Activated CD4-positive, alpha-beta T cell treated with anti-CD3 and anti-CD28 coated beads, Interleukin-2, amount 50 U/mL, for 48 hours (primary cell): Measurements from ENCODE around the gene SLITRK1.

Experiments
- DNase-seq, 2 experiments: peaks; one replicate each; pipeline ENCODE4 v3.0.0-alpha.2; 2020

The SLITRK1 gene

DNA sequence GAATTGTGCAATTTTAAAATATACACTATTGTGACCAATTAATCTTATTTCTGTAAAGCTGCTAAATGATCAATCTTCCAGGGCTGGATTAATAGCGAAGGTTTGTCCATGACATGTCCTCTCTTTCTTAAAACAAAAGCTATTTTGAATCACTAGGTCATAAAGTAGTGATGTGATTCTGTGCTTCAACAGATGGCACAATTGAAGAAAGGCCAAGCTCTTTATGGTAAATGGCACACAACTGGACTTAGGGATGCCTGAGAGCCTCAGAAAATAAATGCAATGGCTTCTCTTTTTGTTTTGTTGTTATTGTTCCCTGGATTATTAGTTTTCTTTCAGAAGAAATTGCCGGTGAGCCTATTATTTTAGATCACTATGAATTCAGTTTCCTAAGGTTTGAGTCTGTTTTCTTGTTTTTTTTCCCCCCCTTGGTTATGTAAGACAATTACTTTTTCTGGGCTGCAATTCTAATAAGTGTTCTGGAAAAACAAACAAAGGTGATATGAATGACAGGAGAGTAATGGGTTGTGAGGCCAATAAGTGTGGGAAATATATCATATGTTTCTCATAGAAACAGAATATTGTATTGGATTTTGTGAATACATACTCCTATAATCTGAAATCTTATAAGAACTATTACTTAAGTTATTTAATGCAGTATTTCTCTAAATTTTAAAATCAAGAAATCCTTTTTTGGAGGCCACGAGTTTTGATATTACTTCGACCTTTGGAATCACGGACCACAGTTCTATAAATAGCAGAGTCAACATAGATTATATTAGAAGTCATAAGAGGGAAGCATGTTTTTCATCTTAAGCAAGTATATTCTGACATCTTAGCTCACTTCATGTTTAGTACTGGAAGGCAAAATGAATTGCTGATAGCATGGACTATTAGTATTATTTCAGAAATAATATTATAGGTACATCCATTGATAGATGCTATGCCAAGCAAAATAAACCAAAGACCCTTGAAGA, 16.8 kb downstream of the SLITRK1 start:
- DNase-seq, result no peak

DNA sequence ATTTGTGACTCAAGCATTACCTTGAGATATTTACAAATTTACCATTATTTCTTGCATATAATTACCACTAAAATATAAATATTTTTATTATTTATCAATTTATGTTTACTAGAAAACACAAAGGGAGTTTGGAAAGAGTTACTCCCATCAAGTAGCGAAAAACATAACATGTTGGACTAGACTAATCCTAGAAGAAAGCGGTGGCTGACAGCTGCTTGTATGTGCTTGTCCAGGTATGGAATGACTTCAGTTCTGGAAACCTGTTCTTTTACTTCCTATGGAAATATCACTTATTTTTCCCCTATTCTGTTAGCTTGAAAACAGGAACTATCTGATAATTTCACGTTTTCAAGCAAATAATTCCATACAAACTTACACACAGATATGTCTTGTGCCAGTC, 28.5 kb downstream of the SLITRK1 start:
- DNase-seq, result no peak

DNA sequence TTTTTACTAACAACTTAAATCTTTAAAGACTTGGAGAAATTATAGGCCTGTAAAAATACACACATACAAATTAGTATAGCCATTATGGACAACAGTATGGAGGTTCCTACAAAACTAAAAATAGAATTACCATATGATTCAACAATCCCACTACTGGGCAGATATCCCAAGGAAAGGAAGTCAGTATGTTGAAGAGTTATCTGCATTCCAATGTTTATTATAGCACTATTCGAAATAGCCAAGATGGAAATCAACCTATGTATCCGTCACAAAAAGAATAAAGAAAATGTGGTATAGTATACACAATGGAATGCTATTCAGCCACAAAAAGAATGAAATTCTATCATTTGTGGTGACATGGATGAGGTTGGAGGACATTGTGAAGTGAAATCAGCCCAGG, 37.2 kb downstream of the SLITRK1 start:
- DNase-seq, result no peak

DNA sequence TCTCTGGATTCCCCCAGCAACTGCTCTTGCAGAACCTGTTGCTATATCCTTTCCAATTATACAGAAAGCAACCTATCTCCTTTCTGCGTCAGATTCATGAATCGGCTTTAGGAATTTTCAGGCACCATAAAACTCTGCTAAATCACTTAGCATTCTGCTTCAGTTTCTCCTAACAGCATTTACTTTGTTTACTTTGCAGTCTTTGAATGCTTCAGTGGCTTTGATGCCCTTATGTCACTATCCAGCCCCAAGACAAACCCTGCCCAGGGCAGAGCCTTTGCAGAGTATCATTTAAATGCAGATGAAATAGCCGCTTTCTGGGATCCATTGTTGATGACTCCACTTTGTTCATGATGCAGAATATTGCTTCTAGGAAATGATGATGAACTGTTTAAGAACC, 43.1 kb downstream of the SLITRK1 start:
- no peak for DNase-seq

DNA sequence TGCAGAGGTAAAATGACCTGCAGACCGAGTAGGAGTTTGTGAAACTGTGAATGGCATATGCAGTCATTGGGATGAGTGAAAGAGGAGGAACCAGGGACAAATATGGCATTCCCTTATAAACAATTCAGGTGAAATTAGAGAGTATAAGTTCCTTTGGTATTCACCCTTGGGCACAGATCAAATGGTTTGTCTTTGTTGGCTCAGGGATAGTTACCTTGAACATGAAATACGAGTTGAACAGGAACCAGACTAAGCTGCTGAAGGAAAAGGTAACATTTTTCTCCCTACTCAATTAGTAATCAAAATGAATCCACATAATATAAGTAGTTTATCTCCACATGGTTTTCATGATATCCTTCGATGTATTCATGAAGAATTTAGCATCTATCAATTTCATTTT, 50.5 kb downstream of the SLITRK1 start:
- DNase-seq, result no peak

DNA sequence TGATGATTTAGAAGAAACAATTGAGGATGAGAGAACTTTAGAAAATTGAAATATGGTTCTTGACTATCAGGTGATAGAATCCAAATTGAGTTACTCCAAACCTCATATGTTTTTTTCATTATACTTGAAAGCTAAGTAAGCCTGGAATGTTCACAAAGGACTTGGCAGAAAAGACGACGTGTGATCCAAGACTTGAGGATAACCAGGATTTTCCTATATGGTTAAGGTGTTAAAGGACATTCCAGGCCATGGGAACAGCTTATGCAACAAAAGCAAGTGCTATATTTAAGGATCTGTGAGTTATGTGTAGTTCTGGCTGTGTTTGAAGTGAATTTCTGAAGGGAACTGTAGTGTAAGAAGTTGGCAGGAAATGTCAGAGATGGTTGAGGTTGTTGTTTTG, 52.5 kb downstream of the SLITRK1 start:
- no peak for DNase-seq

DNA sequence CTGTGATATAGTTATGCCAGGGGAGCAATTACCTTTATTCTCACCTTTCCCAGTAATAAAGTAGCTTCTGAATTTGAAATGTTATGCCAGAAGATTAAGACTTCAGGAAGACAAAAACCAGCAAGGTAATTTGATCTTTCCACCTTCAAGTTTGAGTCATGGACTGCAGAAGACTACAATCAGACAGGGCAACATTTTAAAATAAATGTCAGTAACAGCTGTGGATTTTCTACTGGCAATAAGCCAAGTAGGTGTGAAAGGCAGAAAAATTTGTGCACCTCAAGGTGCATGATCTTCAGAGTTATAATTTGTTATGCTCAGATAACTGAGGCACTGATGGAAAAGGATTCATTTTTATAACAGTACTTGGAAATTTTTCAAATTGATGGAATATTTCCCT, 54.9 kb downstream of the SLITRK1 start:
- no peak for DNase-seq
